IPS DF 19.7 (cell line): ENCODE results near the gene PRDX1.
"Not testable (repeated sequence)": the region's sequence is repeated elsewhere in the genome, so short reads cannot be mapped to it uniquely, and the experiment has no call there.

Source experiments
- DNase-seq: peaks from one replicate; pipeline ENCODE4 v3.0.0-alpha.2; 2013; ENCODE audit warnings: low read depth, low spot score

The PRDX1 gene

GRCh38 chr1:45503462-45504360 is 18.0 kb downstream of the PRDX1 start:
- no peak for DNase-seq

- no peak for DNase-seq
Measured at GRCh38 chr1:45501505-45501859, 20.2 kb downstream of the PRDX1 start.

- DNase-seq = no peak
Measured at GRCh38 chr1:45499415-45499769, 22.3 kb downstream of the PRDX1 start.

GRCh38 chr1:45498279-45498678 is 23.4 kb downstream of the PRDX1 start:
- DNase-seq = no peak

- DNase-seq = no peak
Measured at GRCh38 chr1:45493116-45493697, 28.5 kb downstream of the PRDX1 start.

GRCh38 chr1:45492691-45493090 is 29.0 kb downstream of the PRDX1 start:
- DNase-seq = no peak

GRCh38 chr1:45491487-45492260 is 30.0 kb downstream of the PRDX1 start:
- no peak for DNase-seq

- DNase-seq = peak; percentile 100
Measured at GRCh38 chr1:45490626-45491486, 30.8 kb downstream of the PRDX1 start, which contains the start of gene TESK2. Gene TESK2, minus strand, starts transcription at chr1:45491163. Its CDS starts 33,378 bp downstream, at chr1:45457785.

- DNase-seq = no peak
Measured at GRCh38 chr1:45490121-45490625, 31.5 kb downstream of the PRDX1 start.

- DNase-seq = not testable (repeated sequence)
Measured at GRCh38 chr1:45489379-45489778, 32.3 kb downstream of the PRDX1 start.

- DNase-seq = no peak
Measured at GRCh38 chr1:45488666-45489377, 32.9 kb downstream of the PRDX1 start.

- DNase-seq = no peak
Measured at GRCh38 chr1:45485949-45486348, 35.7 kb downstream of the PRDX1 start.

- no peak for DNase-seq
Measured at GRCh38 chr1:45479039-45479748, 42.5 kb downstream of the PRDX1 start.

- no peak for DNase-seq
Measured at GRCh38 chr1:45478121-45478814, 43.4 kb downstream of the PRDX1 start.

- no peak for DNase-seq
Measured at GRCh38 chr1:45477646-45478045, 44.0 kb downstream of the PRDX1 start.

GRCh38 chr1:45474194-45474593 is 47.5 kb downstream of the PRDX1 start:
- not testable (repeated sequence) for DNase-seq

GRCh38 chr1:45473302-45473701 is 48.4 kb downstream of the PRDX1 start:
- no peak for DNase-seq

GRCh38 chr1:45470306-45470798 is 51.3 kb downstream of the PRDX1 start:
- no peak for DNase-seq

- not testable (repeated sequence) for DNase-seq
Measured at GRCh38 chr1:45467353-45467752, 54.3 kb downstream of the PRDX1 start.
